AG08395 (cell line): ENCODE measurements around the gene NPW.
"Not testable (repeated sequence)": the region's sequence is repeated elsewhere in the genome, so short reads cannot be mapped to it uniquely, and the experiment has no call there.

Experiments
- DNase-seq: peaks from one replicate; pipeline ENCODE4 v3.0.0; 2012; ENCODE audit warnings: mixed read lengths, low spot score

NPW gene

GRCh38 chr16:2023092-2024031 is 3.8 kb downstream of the NPW start:
- DNase-seq: peak; percentile 96

DNA sequence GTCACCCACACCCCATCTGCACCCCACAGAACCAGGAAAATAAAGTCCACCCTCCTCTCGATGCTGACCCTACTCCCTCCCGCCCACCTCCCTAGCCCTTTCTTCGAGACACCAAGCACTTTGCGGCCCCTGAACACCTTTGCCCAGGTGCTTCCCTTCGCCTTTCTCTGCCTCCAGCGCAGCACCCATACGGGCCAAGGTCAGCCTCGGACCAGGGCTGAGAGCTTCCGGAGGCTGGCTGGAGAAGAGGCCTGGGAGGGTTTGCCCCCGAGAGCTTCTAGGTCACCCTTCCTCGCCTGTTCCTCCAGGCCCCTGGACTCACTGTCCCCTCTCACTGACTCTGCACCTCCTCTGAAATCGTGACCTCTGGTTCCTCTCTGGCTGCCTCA is 4.4 kb downstream of the NPW start:
- no peak for DNase-seq

- no peak for DNase-seq
These were observed 5.7 kb downstream of the NPW start for GRCh38 chr16:2025251-2025650.

GRCh38 chr16:2025878-2026460 is 6.4 kb downstream of the NPW start:
- no peak for DNase-seq

GRCh38 chr16:2026461-2027023 is 7.0 kb downstream of the NPW start, which contains the start of gene NHERF2:
Gene NHERF2 (plus strand): TSS chr16:2026902. CDS start chr16:2027006, 104 bp downstream.
- DNase-seq: peak; percentile 63

GRCh38 chr16:2027024-2028010 is 7.7 kb downstream of the NPW start:
- DNase-seq: no peak

- no peak for DNase-seq
These were observed 8.6 kb downstream of the NPW start for GRCh38 chr16:2028146-2028545.

- DNase-seq: no peak
These were observed 9.1 kb downstream of the NPW start for GRCh38 chr16:2028620-2029220.

DNA sequence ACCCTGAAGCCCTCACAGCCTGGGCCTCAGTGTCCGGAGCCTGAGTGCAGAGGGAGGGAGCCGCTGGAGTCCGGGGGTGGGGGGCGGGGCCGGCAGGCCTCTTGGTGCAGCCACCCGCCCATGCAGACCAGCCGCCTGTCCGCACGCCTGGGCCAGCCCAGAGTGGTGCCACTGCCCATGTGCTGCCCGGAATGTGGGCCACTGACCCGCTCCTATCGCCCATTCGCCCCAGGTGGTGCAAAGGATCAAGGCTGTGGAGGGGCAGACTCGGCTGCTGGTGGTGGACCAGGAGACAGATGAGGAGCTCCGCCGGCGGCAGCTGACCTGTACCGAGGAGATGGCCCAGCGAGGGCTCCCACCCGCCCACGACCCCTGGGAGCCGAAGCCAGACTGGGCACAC is 9.8 kb downstream of the NPW start:
- DNase-seq: no peak

GRCh38 chr16:2030036-2030435 is 10.5 kb downstream of the NPW start:
- no peak for DNase-seq

- DNase-seq: no peak
These were observed 11.5 kb downstream of the NPW start for GRCh38 chr16:2031081-2031577.

DNA sequence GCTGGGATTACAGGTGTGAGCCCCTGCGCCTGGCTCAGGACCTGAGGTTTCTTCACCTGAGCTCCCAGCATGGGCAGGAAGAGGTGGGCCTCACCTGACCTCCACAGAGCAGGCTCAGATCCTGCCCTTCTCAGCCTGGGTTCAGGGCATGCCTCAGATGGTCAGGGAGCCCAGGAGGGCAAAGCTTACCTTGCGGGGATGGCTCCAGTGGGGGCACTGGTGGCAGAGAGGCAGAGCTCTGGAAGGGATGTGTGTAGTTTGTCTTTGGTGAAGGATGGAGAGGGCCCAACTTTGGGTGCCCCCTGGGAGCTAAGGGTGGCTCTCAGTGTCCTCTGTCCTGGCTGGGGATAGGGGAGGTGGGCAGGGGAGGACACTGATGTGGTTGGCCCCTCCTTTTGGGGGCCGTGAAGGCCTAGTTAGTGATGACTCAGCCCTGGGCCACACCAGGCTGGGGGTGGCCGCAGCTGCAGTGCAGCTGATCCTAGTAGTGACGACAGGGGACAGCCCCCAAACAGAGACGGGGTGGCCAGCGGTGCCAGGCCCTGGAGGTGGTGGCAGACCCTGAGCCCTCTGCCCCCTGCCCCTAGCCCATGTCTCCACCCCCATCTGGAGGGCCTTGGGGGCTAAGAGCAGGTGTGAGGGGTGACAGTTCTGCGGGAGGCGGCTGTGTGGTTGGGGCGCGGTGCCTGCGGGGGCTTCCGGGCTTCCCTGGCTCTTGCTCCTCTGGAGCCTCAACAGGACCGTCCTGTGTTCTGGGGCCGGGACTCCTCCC is 12.9 kb downstream of the NPW start:
- peak; percentile 48 for DNase-seq

DNA sequence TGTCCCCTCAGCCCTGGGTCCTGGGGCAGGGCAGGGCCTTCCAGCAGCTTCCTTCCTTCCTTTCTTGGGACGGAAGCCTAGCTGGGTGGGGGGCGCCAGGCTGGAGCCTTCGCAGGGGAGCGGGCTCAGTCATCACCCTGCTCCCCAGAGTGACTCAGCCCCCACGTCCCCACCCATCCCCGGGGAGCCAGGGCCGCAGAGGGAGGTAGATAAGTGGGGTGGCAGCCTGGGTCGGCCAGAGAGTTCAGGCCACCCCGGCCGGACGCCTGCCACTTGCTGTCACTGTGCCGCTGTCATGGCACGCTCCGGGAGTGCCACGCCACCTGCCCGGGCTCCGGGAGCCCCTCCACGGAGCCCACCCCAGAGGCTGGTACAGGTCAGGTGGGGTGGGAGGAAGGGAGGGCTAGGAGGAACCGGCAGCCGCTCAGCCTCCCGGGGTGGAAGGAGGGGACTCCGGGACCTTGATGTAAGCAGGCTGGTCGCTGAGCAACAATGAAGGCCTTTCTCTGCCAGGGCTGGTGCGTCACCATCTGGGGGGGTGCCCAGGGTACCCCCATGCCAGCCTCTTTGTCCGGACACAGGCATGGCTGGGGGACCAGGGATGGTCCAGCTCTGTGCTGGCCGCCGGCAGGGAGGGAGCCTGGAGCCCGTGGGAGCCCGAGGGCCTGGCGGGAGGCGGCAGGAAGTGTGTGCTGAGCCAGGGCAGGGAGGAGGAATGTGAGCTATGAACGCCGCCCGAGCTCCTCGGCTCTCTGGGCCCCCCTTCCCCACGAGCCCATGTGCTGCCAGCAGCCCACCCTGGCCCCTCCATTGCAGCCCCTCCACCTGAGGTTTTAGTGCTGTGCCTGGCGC is 13.7 kb downstream of the NPW start:
- DNase-seq: peak; percentile 64

DNA sequence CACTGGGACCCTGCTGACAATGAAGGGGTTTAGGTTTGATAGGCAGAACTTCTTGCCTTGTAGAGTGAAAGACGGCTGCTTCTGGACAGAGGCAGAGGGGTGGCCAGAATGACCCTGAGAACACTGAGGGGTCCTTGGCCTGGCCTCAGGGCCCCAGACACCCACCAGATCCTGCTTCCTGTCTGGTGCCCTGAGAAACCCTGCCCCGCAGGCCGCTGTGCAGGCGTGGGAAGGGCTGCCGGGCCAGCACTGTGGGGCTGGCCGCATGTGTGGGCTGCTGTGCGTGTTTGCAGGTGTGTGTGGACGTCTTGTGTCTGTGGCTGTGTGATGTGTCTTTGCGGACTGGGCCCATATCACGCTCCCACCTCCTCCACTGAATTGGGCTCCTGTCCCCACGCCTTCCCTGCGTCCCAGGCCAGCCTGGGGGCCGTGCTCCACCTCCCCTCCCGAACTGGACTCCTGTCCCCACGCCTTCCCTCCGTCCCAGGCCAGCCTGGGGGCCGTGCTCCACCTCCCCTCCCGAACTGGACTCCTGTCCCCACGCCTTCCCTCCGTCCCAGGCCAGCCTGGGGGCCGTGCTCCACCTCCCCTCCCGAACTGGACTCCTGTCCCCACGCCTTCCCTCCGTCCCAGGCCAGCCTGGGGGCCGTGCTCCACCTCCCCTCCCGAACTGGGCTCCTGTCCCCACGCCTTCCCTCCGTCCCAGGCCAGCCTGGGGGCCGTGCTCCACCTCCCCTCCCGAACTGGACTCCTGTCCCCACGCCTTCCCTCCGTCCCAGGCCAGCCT is 14.5 kb downstream of the NPW start:
- DNase-seq: not testable (repeated sequence)

DNA sequence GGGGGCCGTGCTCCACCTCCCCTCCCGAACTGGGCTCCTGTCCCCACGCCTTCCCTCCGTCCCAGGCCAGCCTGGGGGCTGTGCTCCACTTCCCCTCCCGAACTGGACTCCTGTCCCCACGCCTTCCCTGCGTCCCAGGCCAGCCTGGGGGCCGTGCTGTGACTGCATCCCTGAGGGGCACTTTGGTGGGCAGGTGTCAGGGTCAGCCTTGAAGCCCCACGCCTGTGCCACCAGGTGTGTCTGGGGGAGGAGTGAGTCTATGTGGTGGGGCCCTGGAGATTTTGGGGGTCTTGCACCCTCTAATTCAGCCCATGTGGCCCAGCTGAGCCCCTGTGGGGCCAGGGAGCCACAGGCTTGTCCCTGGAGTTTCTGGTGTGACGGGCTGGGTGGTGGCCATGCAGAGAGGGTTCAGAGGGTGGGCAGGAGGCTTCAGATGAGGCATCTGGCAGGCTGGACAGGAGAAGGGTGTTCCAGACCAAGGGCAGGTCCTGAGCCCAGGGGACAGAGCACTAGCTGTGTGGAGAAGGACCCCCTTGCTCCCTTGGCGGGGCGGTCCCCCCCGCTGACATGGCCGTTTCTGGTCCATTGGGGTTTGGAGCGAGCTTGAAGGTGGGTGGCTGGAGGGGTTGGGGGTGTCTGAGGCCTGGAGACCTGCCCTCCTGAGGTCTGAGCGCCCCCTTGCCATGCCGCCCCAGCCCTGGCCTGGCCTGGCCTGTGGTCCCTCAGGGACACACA is 15.3 kb downstream of the NPW start:
- DNase-seq: no peak

- peak; percentile 79 for DNase-seq
These were observed 16.0 kb downstream of the NPW start for GRCh38 chr16:2035431-2036199.
